GM23338 (cell line): ENCODE measurements around the gene DDB1.

ENCODE experiments used
- CREB1 ChIP-seq: fragments of 250-450 bp; sonication (Bioruptor Pico); IDR thresholded peaks from 2 replicates; pipeline ENCODE4 v1.5.0; 2020; ENCODE audit warnings: low read depth, mild to moderate bottlenecking, moderate library complexity
- POLR2AphosphoS5 ChIP-seq: IDR thresholded peaks from 2 replicates; pipeline ENCODE4 v1.6.1; 2016; ENCODE audit warnings: antibody characterized with exemption, low read depth
- REST ChIP-seq: IDR thresholded peaks from one replicate; pipeline ENCODE4 v1.6.1; 2018; ENCODE audit warnings: antibody characterized with exemption; ENCODE audit not compliant: unreplicated experiment
- ZNF331 ChIP-seq: fragments of 250-450 bp; sonication (Bioruptor Pico); IDR thresholded peaks from 2 replicates; pipeline ENCODE4 v1.5.0; 2020; ENCODE audit warnings: low read depth, mild to moderate bottlenecking, moderate library complexity
- TF ChIP-seq, protein P1 (sequence below), 2 experiments: fragments of 200-600 bp in 1 of 2; sonication (generic) in 1 of 2; conservative IDR thresholded peaks; 2 replicates each; pipeline versions ENCODE4 v1.5.1 to v1.6.1; 2016 to 2017; ENCODE audit warnings: antibody characterized with exemption in 2 of 2, low read depth in 2 of 2, mild to moderate bottlenecking in 2 of 2, moderate library complexity in 1 of 2
- TF ChIP-seq, protein P2 (sequence below): IDR thresholded peaks from 2 replicates; pipeline ENCODE4 v1.6.1; 2016; ENCODE audit warnings: antibody characterized with exemption

- TF ChIP-seq, protein P1, sequence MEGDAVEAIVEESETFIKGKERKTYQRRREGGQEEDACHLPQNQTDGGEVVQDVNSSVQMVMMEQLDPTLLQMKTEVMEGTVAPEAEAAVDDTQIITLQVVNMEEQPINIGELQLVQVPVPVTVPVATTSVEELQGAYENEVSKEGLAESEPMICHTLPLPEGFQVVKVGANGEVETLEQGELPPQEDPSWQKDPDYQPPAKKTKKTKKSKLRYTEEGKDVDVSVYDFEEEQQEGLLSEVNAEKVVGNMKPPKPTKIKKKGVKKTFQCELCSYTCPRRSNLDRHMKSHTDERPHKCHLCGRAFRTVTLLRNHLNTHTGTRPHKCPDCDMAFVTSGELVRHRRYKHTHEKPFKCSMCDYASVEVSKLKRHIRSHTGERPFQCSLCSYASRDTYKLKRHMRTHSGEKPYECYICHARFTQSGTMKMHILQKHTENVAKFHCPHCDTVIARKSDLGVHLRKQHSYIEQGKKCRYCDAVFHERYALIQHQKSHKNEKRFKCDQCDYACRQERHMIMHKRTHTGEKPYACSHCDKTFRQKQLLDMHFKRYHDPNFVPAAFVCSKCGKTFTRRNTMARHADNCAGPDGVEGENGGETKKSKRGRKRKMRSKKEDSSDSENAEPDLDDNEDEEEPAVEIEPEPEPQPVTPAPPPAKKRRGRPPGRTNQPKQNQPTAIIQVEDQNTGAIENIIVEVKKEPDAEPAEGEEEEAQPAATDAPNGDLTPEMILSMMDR (conservative IDR thresholded peaks at IDR 0.05; ENCODE audit: low read depth in 2 of 2), result no peak
- TF ChIP-seq POLR2AphosphoS5 (no peak), CREB1 (CRISPR knock-in tag) (no peak), ZNF331 (no peak), REST (no peak)
- TF ChIP-seq, protein P2, sequence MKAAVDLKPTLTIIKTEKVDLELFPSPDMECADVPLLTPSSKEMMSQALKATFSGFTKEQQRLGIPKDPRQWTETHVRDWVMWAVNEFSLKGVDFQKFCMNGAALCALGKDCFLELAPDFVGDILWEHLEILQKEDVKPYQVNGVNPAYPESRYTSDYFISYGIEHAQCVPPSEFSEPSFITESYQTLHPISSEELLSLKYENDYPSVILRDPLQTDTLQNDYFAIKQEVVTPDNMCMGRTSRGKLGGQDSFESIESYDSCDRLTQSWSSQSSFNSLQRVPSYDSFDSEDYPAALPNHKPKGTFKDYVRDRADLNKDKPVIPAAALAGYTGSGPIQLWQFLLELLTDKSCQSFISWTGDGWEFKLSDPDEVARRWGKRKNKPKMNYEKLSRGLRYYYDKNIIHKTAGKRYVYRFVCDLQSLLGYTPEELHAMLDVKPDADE, result no peak
Measured at GRCh38 chr11:61327669-61328071, 5.2 kb downstream of the DDB1 start.
